ENCODE measurements around the gene ALDH16A1. TPM values are rescaled to one million over a fixed set of nuclear protein-coding genes. Genes with fewer than 3 reads are reported as not detected.

ALDH16A1 gene
- total and polyA plus RNA-seq, 10 of the 15 experiments (the other 5 are each of a cell fraction or from before 2014, with no cell fraction given), result 1.7 to 49.3 (median 18.1) TPM

- TF ChIP-seq JUNB (IDR thresholded peaks at IDR 0.05) (no peak), STAT3 (IDR thresholded peaks at IDR 0.05; ENCODE audit: low read depth, low read length) (no peak), GABPA (IDR thresholded peaks at IDR 0.05; ENCODE audit: low read depth) (no peak), CHD4 (IDR thresholded peaks at IDR 0.05) (no peak), MLLT1 (IDR thresholded peaks at IDR 0.05) (no peak), HCFC1 (IDR thresholded peaks at IDR 0.05; ENCODE audit: low read length) (no peak), SRF (IDR thresholded peaks at IDR 0.05; ENCODE audit: low read depth in 2 of 2, low read length in 2 of 2) (no peak), SP1 (IDR thresholded peaks at IDR 0.05; ENCODE audit: low read depth, low read length) (no peak)
- TF ChIP-seq, protein P1, sequence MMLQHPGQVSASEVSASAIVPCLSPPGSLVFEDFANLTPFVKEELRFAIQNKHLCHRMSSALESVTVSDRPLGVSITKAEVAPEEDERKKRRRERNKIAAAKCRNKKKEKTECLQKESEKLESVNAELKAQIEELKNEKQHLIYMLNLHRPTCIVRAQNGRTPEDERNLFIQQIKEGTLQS (IDR thresholded peaks at IDR 0.05; ENCODE audit: borderline replicate concordance, extremely low read depth, low read depth, low read length), result no peak
- TF ChIP-seq, protein P2, sequence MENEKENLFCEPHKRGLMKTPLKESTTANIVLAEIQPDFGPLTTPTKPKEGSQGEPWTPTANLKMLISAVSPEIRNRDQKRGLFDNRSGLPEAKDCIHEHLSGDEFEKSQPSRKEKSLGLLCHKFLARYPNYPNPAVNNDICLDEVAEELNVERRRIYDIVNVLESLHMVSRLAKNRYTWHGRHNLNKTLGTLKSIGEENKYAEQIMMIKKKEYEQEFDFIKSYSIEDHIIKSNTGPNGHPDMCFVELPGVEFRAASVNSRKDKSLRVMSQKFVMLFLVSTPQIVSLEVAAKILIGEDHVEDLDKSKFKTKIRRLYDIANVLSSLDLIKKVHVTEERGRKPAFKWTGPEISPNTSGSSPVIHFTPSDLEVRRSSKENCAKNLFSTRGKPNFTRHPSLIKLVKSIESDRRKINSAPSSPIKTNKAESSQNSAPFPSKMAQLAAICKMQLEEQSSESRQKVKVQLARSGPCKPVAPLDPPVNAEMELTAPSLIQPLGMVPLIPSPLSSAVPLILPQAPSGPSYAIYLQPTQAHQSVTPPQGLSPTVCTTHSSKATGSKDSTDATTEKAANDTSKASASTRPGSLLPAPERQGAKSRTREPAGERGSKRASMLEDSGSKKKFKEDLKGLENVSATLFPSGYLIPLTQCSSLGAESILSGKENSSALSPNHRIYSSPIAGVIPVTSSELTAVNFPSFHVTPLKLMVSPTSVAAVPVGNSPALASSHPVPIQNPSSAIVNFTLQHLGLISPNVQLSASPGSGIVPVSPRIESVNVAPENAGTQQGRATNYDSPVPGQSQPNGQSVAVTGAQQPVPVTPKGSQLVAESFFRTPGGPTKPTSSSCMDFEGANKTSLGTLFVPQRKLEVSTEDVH (IDR thresholded peaks at IDR 0.05; ENCODE audit: low read depth, partially characterized antibody), result no peak
These were observed 39.7 kb upstream of the ALDH16A1 start (continued) for GRCh38 chr19:49413348-49413747.

All from GM12878 (cell line).